ENCODE measurements around the gene BCO1.

DNA sequence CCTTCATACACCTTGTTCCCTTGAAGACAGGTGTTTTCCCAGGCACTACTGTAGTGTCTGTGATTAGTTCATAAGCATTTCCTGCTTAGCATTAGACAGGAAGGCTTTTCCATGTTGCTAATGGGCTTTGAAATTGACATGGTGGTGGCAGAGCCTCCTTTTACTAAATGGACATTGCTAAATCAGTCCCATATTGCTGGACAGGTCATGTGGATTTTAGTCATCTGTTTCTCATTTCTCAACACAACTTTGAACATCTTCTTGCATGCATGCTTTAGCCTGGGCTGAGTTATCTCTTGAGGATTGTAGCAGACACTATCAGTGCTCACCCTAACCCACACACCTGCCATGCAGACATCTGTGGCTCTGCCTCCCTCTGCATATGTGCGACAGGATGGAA, 13.7 kb upstream of the BCO1 start:
- TF ChIP-seq, protein P1, sequence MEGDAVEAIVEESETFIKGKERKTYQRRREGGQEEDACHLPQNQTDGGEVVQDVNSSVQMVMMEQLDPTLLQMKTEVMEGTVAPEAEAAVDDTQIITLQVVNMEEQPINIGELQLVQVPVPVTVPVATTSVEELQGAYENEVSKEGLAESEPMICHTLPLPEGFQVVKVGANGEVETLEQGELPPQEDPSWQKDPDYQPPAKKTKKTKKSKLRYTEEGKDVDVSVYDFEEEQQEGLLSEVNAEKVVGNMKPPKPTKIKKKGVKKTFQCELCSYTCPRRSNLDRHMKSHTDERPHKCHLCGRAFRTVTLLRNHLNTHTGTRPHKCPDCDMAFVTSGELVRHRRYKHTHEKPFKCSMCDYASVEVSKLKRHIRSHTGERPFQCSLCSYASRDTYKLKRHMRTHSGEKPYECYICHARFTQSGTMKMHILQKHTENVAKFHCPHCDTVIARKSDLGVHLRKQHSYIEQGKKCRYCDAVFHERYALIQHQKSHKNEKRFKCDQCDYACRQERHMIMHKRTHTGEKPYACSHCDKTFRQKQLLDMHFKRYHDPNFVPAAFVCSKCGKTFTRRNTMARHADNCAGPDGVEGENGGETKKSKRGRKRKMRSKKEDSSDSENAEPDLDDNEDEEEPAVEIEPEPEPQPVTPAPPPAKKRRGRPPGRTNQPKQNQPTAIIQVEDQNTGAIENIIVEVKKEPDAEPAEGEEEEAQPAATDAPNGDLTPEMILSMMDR (conservative IDR thresholded peaks at IDR 0.05; ENCODE audit: low read depth, low read length), result no peak
- no peak for TF ChIP-seq BHLHE40 (IDR thresholded peaks at IDR 0.05; ENCODE audit: low read depth, low read length)
- no peak for TF ChIP-seq SMC3 (IDR thresholded peaks at IDR 0.05; ENCODE audit: low read depth, low read length)
- TF ChIP-seq POLR2A (IDR thresholded peaks at IDR 0.05; ENCODE audit: low read depth, low read length), result no peak
- no peak for TF ChIP-seq RCOR1 (IDR thresholded peaks at IDR 0.05; ENCODE audit: insufficient replicate concordance, low read length)
- TF ChIP-seq, protein P2, sequence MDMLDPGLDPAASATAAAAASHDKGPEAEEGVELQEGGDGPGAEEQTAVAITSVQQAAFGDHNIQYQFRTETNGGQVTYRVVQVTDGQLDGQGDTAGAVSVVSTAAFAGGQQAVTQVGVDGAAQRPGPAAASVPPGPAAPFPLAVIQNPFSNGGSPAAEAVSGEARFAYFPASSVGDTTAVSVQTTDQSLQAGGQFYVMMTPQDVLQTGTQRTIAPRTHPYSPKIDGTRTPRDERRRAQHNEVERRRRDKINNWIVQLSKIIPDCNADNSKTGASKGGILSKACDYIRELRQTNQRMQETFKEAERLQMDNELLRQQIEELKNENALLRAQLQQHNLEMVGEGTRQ (IDR thresholded peaks at IDR 0.05; ENCODE audit: low read depth, low read length), result no peak
- no peak for TF ChIP-seq MAZ (IDR thresholded peaks at IDR 0.05; ENCODE audit: borderline replicate concordance, low read depth, low read length)
- TF ChIP-seq RFX5 (IDR thresholded peaks at IDR 0.05; ENCODE audit: low read depth, low read length), result no peak

All from IMR-90 (cell line).